A549 (cell line): Measurements from ENCODE around the gene PARM1. TPM values are rescaled to one million over a fixed set of nuclear protein-coding genes. Genes with fewer than 3 reads are reported as not detected.

Source experiments
- ATAC-seq, 2 experiments: fragments of 200-7000 bp in 1 of 2; fragments of >200 bp in 1 of 2; cut with Nextera tagmentation in 1 of 2; cut with Tn5 transposase in 1 of 2; 3 replicates each; pipeline versions ENCODE4 v1.8.0 to v1.9.1; 2018 to 2020; ENCODE audit warnings: mild to moderate bottlenecking in 1 of 2, moderate library complexity in 1 of 2
- CTCF ChIA-PET: fragments of 300-600 bp; sonication (Branson Sonifier 250); formaldehyde crosslinking; extraction: SDS; loops from one replicate; lab custom pipeline; 2021; ENCODE audit warnings: antibody characterized with exemption, inconsistent platforms; lab: Yijun Ruan, JAX
- POLR2A ChIA-PET: fragments of 350-600 bp; formaldehyde crosslinking; extraction: SDS; loops from one replicate; lab custom pipeline; 2021; ENCODE audit warnings: antibody characterized with exemption, inconsistent platforms; lab: Yijun Ruan, JAX
- DNase-seq, 2 experiments: peaks; one replicate each; pipeline versions ENCODE4 v3.0.0 to v3.0.0-alpha.2; 2011 to 2016; ENCODE audit warnings: low read depth in 1 of 2, low spot score in 1 of 2
- FAIRE-seq: peaks from 2 replicates; lab custom pipeline; 2011; peaks lifted over from hg19 to GRCh38; lab: Jason Lieb, UNC
- H3K27ac ChIP-seq, 2 experiments: fragments of >200 bp; sonication (Bioruptor Twin); formaldehyde crosslinking; 3 replicates each; pipeline ENCODE4 v1.5.1; 2016 to 2017
- H3K4me1 ChIP-seq: fragments of >200 bp; sonication (Bioruptor Twin); formaldehyde crosslinking; 3 replicates; pipeline ENCODE4 v1.6.1; 2016
- H3K4me2 ChIP-seq: fragments of >200 bp; sonication (Bioruptor Twin); formaldehyde crosslinking; 3 replicates; pipeline ENCODE4 v1.6.1; 2016
- H3K4me3 ChIP-seq: fragments of >200 bp; sonication (Bioruptor Twin); formaldehyde crosslinking; 3 replicates; pipeline ENCODE4 v1.5.1; 2016
- H3K9me3 ChIP-seq: fragments of >200 bp; sonication (Bioruptor Twin); formaldehyde crosslinking; 3 replicates; pipeline ENCODE4 v1.6.1; 2016
- ATOH8 ChIP-seq: fragments of 250-450 bp; sonication (Bioruptor Pico); IDR thresholded peaks from 2 replicates; pipeline ENCODE4 v1.5.0; 2020; ENCODE audit warnings: low read depth, mild to moderate bottlenecking, moderate library complexity
- BCL3 ChIP-seq: fragments of >200 bp; sonication (Bioruptor Twin); formaldehyde crosslinking; IDR thresholded peaks from 3 replicates; pipeline ENCODE4 v1.6.1; 2016
- CEBPB ChIP-seq, 2 experiments: fragments of >200 bp in 1 of 2; sonication (Bioruptor Twin) in 1 of 2; formaldehyde crosslinking in 1 of 2; IDR thresholded peaks; 2 replicates each; pipeline ENCODE4 v1.6.1; 2012 to 2016
- EHF ChIP-seq: fragments of 250-450 bp; sonication (Bioruptor Pico); IDR thresholded peaks from 2 replicates; pipeline ENCODE4 v1.5.0; 2020; ENCODE audit warnings: mild to moderate bottlenecking
- EHMT2 ChIP-seq: fragments of 200-600 bp; sonication (generic); IDR thresholded peaks from 2 replicates; pipeline ENCODE4 v1.6.1; 2016; ENCODE audit warnings: antibody characterized with exemption, low read depth, mild to moderate bottlenecking, moderate library complexity
- ESRRA ChIP-seq: fragments of 150-350 bp; IDR thresholded peaks from 2 replicates; pipeline ENCODE4 v1.6.1; 2014; ENCODE audit warnings: mild to moderate bottlenecking, low read length, borderline replicate concordance
- FOSL2 ChIP-seq, 2 experiments: fragments of 450-650 bp in 1 of 2; fragments of >200 bp in 1 of 2; sonication (Bioruptor Twin) in 1 of 2; formaldehyde crosslinking; IDR thresholded peaks; 2 replicates each; pipeline versions ENCODE4 v1.5.0 to v1.6.1; 2016 to 2020; ENCODE audit warnings: mild to moderate bottlenecking in 1 of 2, moderate library complexity in 1 of 2
- HEYL ChIP-seq: fragments of 250-450 bp; sonication (Bioruptor Pico); IDR thresholded peaks from 2 replicates; pipeline ENCODE4 v1.8.0; 2021; ENCODE audit warnings: mild to moderate bottlenecking, moderate library complexity
- JUN ChIP-seq, 2 experiments: fragments of >200 bp; sonication (Bioruptor Twin); formaldehyde crosslinking; IDR thresholded peaks; 2 replicates in 1 of 2; 3 replicates in 1 of 2; pipeline ENCODE4 v1.6.1; 2016 to 2017
- JUNB ChIP-seq: fragments of >200 bp; sonication (Bioruptor Twin); formaldehyde crosslinking; IDR thresholded peaks from 2 replicates; pipeline ENCODE4 v1.6.1; 2016
- KDM1A ChIP-seq: fragments of 200-600 bp; sonication (generic); IDR thresholded peaks from 2 replicates; pipeline ENCODE4 v1.6.1; 2016; ENCODE audit warnings: low read depth, mild to moderate bottlenecking
- MAX ChIP-seq: IDR thresholded peaks from 2 replicates; pipeline ENCODE4 v1.6.1; 2012
- MAZ ChIP-seq: fragments of 150-350 bp; IDR thresholded peaks from 2 replicates; pipeline ENCODE4 v1.6.1; 2014; ENCODE audit warnings: antibody characterized with exemption, low read depth, low read length, borderline replicate concordance
- POLR2A ChIP-seq: IDR thresholded peaks from 2 replicates; pipeline ENCODE4 v1.6.1; 2012; ENCODE audit warnings: mild to moderate bottlenecking, low read length
- RAD21 ChIP-seq, 2 experiments: fragments of >200 bp in 1 of 2; sonication (Bioruptor Twin) in 1 of 2; formaldehyde crosslinking in 1 of 2; IDR thresholded peaks in 1 of 2; conservative IDR thresholded peaks in 1 of 2; 2 replicates in 1 of 2; 3 replicates in 1 of 2; pipeline ENCODE4 v1.6.1; 2012 to 2018; ENCODE audit warnings: inconsistent platforms in 1 of 2
- RARB ChIP-seq: fragments of 250-450 bp; sonication (Bioruptor Pico); IDR thresholded peaks from 2 replicates; pipeline ENCODE4 v1.8.0; 2021; ENCODE audit warnings: mild to moderate bottlenecking, moderate library complexity
- REST ChIP-seq: fragments of 200-600 bp; sonication (generic); IDR thresholded peaks from 2 replicates; pipeline ENCODE4 v1.6.1; 2016; ENCODE audit warnings: antibody characterized with exemption, mild to moderate bottlenecking, moderate library complexity
- RFX5 ChIP-seq: fragments of 450-650 bp; IDR thresholded peaks from 2 replicates; pipeline ENCODE4 v1.7.1; 2014; ENCODE audit warnings: antibody characterized with exemption, mild to moderate bottlenecking, moderate library complexity
- SREBF2 ChIP-seq: fragments of 450-650 bp; IDR thresholded peaks from 2 replicates; pipeline ENCODE4 v1.6.1; 2014; ENCODE audit warnings: mild to moderate bottlenecking, moderate library complexity
- TP53 ChIP-seq: fragments of 250-450 bp; sonication (Bioruptor Pico); IDR thresholded peaks from 2 replicates; pipeline ENCODE4 v1.5.0; 2021; ENCODE audit warnings: mild to moderate bottlenecking, moderate library complexity
- ZC3H11A ChIP-seq: fragments of 450-650 bp; IDR thresholded peaks from 2 replicates; pipeline ENCODE4 v1.6.1; 2014; ENCODE audit warnings: antibody characterized with exemption, mild to moderate bottlenecking
- ZNF302 ChIP-seq: fragments of 250-450 bp; sonication (Bioruptor Pico); IDR thresholded peaks from 2 replicates; pipeline ENCODE4 v1.9.0; 2021; ENCODE audit warnings: inconsistent platforms, mild to moderate bottlenecking, moderate library complexity
- ZSCAN20 ChIP-seq: fragments of 250-450 bp; sonication (Bioruptor Pico); IDR thresholded peaks from 2 replicates; pipeline ENCODE4 v1.8.0; 2022; ENCODE audit warnings: mild to moderate bottlenecking, moderate library complexity
- WGBS: methylation state at CpG from one replicate; pipeline ENCODE4 v1.1.6; 2017; ENCODE audit errors: missing lambda C conversion rate; 5-methylcytosine and 5-hydroxymethylcytosine counted together
- polyA plus RNA-seq, 4 experiments: library from polyadenylated mRNA; depleted of rRNA in 3 of 4; stranded (reverse); fragments of >200 nt; fragmentation: RNase III in 1 of 4; extraction: RNeasy Plus Mini Kit Qiagen cat#74134 plus additional on column Dnase treatment in 1 of 4; gene quantifications; 2 replicates in 3 of 4; 3 replicates in 1 of 4; pipeline ENCODE4 v1.2.3, GENCODE V29; 2011 to 2017

The PARM1 gene
- polyA plus RNA-seq, 2 of the 4 experiments (the other 2 are of a cell fraction) = 0.37 to 2.5 TPM

- H3K27ac ChIP-seq = no peak overlapping the region
- TF ChIP-seq FOSL2 (IDR thresholded peaks at IDR 0.05) (no peak), FOSL2 (CRISPR knock-in tag; IDR thresholded peaks at IDR 0.05) (no peak), REST (no peak), CEBPB (IDR thresholded peaks at IDR 0.05) (no peak), TP53 (no peak), ZNF302 (no peak), BCL3 (no peak)
- FAIRE-seq (no peak), DNase-seq (no peak), ATAC-seq (no peak)
- no peaks in the 10 kb centered on the region for H3K4me1 ChIP-seq
- 38% methylated on average over 2 of the region's 2 CpGs for WGBS
- no peak overlapping the region for H3K4me3 ChIP-seq
- ChIA-PET POLR2A (no interaction called here), CTCF (interaction anchor here (0.7 kb wide), 1 partner anchor 73 kb away, joined by 3 read pairs; no protein-coding TSS in a partner anchor)
- H3K4me2 ChIP-seq = no peak overlapping the region
- no peaks in the 10 kb centered on the region for H3K9me3 ChIP-seq
Measured at GRCh38 chr4:74897386-74897785, 35.5 kb upstream of the PARM1 start.

- 23% methylated on average over 2 of the region's 2 CpGs for WGBS
- no peaks in the 10 kb centered on the region for H3K4me1 ChIP-seq
- TF ChIP-seq RFX5 (no peak), RARB (no peak)
- TF ChIP-seq, all 56 proteins: peak for 0
- no peak overlapping the region for H3K4me2 ChIP-seq
- ChIA-PET CTCF (no interaction called here), POLR2A (no interaction called here)
- DNase-seq (no peak), FAIRE-seq (no peak), ATAC-seq (no peak)
- no peaks in the 10 kb centered on the region for H3K9me3 ChIP-seq
- H3K27ac ChIP-seq = no peak overlapping the region
- no peak overlapping the region for H3K4me3 ChIP-seq
Measured at GRCh38 chr4:74900862-74901261, 32.1 kb upstream of the PARM1 start.

GRCh38 chr4:74904509-74905065 lies 28.3 kb upstream of the PARM1 start:
- Histone ChIP-seq H3K4me3 (no peak overlapping the region), H3K9me3 (no peaks in the 10 kb centered on the region), H3K4me1 (no peaks in the 10 kb centered on the region), H3K4me2 (no peak overlapping the region), H3K27ac (no peak overlapping the region)
- FAIRE-seq (no peak), DNase-seq (no peak), ATAC-seq (no peak)
- ChIA-PET POLR2A (no interaction called here), CTCF (no interaction called here)
- TF ChIP-seq EHMT2 (no peak), POLR2A (no peak), FOSL2 (IDR thresholded peaks at IDR 0.05) (no peak), FOSL2 (CRISPR knock-in tag; IDR thresholded peaks at IDR 0.05) (no peak), HEYL (CRISPR knock-in tag) (no peak), MAZ (no peak)
- WGBS = 55% methylated on average over 3 of the region's 3 CpGs

- ATAC-seq (no peak), DNase-seq (no peak), FAIRE-seq (no peak)
- Histone ChIP-seq H3K4me1 (no peaks in the 10 kb centered on the region), H3K9me3 (no peaks in the 10 kb centered on the region), H3K4me2 (no peak overlapping the region), H3K4me3 (no peak overlapping the region), H3K27ac (no peak overlapping the region)
- WGBS = 48% methylated on average over 2 of the region's 2 CpGs
- TF ChIP-seq ESRRA (no peak), JUN (IDR thresholded peaks at IDR 0.05) (no peak), EHF (CRISPR knock-in tag) (no peak), RARB (no peak), EHMT2 (no peak), SREBF2 (no peak), ZC3H11A (no peak), ZSCAN20 (no peak), KDM1A (no peak), RFX5 (no peak), ATOH8 (CRISPR knock-in tag) (no peak), JUNB (no peak), MAX (no peak), RAD21 (conservative IDR thresholded peaks at IDR 0.05 in 1 of 2, IDR thresholded peaks at IDR 0.05 in 1 of 2) (no peak)
- POLR2A ChIA-PET = no interaction called here
- CTCF ChIA-PET = no interaction called here
Measured at GRCh38 chr4:74906771-74907170, 26.1 kb upstream of the PARM1 start.
